MM.1S (cell line): ENCODE results near the gene CHST11.

Experiments used
- DNase-seq: peaks from one replicate; pipeline ENCODE4 v3.0.0-alpha.2; 2015
- H2AFZ ChIP-seq: fragments of 300-600 bp; sonication (generic); 2 replicates; pipeline ENCODE4 v1.6.0; 2016; ENCODE audit warnings: antibody characterized with exemption, low read length
- H3F3A ChIP-seq: fragments of 300-600 bp; sonication (generic); 2 replicates; pipeline ENCODE4 v1.6.1; 2016; ENCODE audit warnings: mild to moderate bottlenecking, antibody characterized with exemption, low read length, moderate library complexity, mixed read lengths; ENCODE audit not compliant: insufficient read depth
- H3K27ac ChIP-seq: fragments of 300-600 bp; sonication (generic); 2 replicates; pipeline ENCODE4 v1.5.1; 2016; ENCODE audit warnings: mild to moderate bottlenecking, low read length
- H3K27me3 ChIP-seq: fragments of 300-600 bp; sonication (generic); replicated peaks from 2 replicates; pipeline ENCODE4 v1.6.0; 2016; ENCODE audit warnings: low read length; ENCODE audit not compliant: insufficient read depth
- H3K36me3 ChIP-seq: fragments of 300-600 bp; sonication (generic); replicated peaks from 2 replicates; pipeline ENCODE4 v1.6.1; 2016; ENCODE audit warnings: mild to moderate bottlenecking, low read length, mixed read lengths; ENCODE audit not compliant: insufficient read depth
- H3K4me1 ChIP-seq: fragments of 300-600 bp; sonication (generic); 2 replicates; pipeline ENCODE4 v1.6.1; 2016; ENCODE audit warnings: low read length, mixed read lengths
- H3K4me2 ChIP-seq: fragments of 300-600 bp; sonication (generic); 2 replicates; pipeline ENCODE4 v1.6.0; 2016; ENCODE audit warnings: low read depth, low read length
- H3K4me3 ChIP-seq: fragments of 300-600 bp; sonication (generic); 2 replicates; pipeline ENCODE4 v1.5.1; 2016; ENCODE audit warnings: low read length, mixed read lengths
- H3K79me2 ChIP-seq: fragments of 300-600 bp; sonication (generic); 2 replicates; pipeline ENCODE4 v1.6.1; 2016; ENCODE audit warnings: mixed run types, low read length, mixed read lengths
- H3K9ac ChIP-seq: fragments of 300-600 bp; sonication (generic); 2 replicates; pipeline ENCODE4 v1.6.1; 2016; ENCODE audit warnings: low read length, mixed read lengths
- H3K9me2 ChIP-seq: fragments of 300-600 bp; sonication (generic); replicated peaks from 2 replicates; pipeline ENCODE4 v1.6.1; 2016; ENCODE audit warnings: mild to moderate bottlenecking, low read length, mixed read lengths; ENCODE audit not compliant: insufficient read depth
- H3K9me3 ChIP-seq: fragments of 300-600 bp; sonication (generic); replicated peaks from 2 replicates; pipeline ENCODE4 v1.6.1; 2016; ENCODE audit warnings: mild to moderate bottlenecking, low read length, mixed read lengths; ENCODE audit not compliant: insufficient read depth
- H4K20me1 ChIP-seq: fragments of 300-600 bp; sonication (generic); 2 replicates; pipeline ENCODE4 v1.6.1; 2016; ENCODE audit warnings: mild to moderate bottlenecking, low read length, moderate library complexity, mixed read lengths; ENCODE audit not compliant: insufficient read depth
- EZH2 ChIP-seq: fragments of 300-600 bp; sonication (generic); optimal IDR thresholded peaks from 2 replicates; pipeline ENCODE3; 2017; ENCODE audit warnings: low read depth, mild to moderate bottlenecking, antibody characterized with exemption, low read length, mixed read lengths
- EZH2phosphoT487 ChIP-seq: fragments of 300-600 bp; sonication (generic); IDR thresholded peaks from 2 replicates; pipeline ENCODE4 v1.6.1; 2018; ENCODE audit warnings: antibody characterized with exemption, low read length
- TF ChIP-seq, protein P1 (sequence below): fragments of 300-600 bp; sonication (generic); IDR thresholded peaks from 2 replicates; pipeline ENCODE4 v1.5.1; 2016; ENCODE audit warnings: antibody characterized with exemption, low read length, mixed read lengths

Gene CHST11

GRCh38 chr12:104423809-104424208 is 32.9 kb upstream of the CHST11 start:
- H3K4me3 ChIP-seq, result no peak overlapping the region
- H4K20me1 ChIP-seq, result no peaks in the 10 kb centered on the region
- no peaks in the 10 kb centered on the region for H3K4me1 ChIP-seq
- H3K9ac ChIP-seq, result no peak overlapping the region
- H2AFZ ChIP-seq, result no peak overlapping the region
- H3F3A ChIP-seq, result no peaks in the 10 kb centered on the region
- no peaks in the 10 kb centered on the region for H3K79me2 ChIP-seq
- no peak overlapping the region for H3K27ac ChIP-seq
- H3K9me2 ChIP-seq, result no peaks in the 10 kb centered on the region
- H3K4me2 ChIP-seq, result no peak overlapping the region
- H3K9me3 ChIP-seq, result no peaks in the 10 kb centered on the region
- H3K27me3 ChIP-seq, result no peaks in the 10 kb centered on the region
- DNase-seq, result no peak
- TF ChIP-seq EZH2phosphoT487 (no peak), EZH2 (no peak)
- TF ChIP-seq, protein P1, sequence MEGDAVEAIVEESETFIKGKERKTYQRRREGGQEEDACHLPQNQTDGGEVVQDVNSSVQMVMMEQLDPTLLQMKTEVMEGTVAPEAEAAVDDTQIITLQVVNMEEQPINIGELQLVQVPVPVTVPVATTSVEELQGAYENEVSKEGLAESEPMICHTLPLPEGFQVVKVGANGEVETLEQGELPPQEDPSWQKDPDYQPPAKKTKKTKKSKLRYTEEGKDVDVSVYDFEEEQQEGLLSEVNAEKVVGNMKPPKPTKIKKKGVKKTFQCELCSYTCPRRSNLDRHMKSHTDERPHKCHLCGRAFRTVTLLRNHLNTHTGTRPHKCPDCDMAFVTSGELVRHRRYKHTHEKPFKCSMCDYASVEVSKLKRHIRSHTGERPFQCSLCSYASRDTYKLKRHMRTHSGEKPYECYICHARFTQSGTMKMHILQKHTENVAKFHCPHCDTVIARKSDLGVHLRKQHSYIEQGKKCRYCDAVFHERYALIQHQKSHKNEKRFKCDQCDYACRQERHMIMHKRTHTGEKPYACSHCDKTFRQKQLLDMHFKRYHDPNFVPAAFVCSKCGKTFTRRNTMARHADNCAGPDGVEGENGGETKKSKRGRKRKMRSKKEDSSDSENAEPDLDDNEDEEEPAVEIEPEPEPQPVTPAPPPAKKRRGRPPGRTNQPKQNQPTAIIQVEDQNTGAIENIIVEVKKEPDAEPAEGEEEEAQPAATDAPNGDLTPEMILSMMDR, result no peak
- H3K36me3 ChIP-seq, result no peaks in the 10 kb centered on the region

DNA sequence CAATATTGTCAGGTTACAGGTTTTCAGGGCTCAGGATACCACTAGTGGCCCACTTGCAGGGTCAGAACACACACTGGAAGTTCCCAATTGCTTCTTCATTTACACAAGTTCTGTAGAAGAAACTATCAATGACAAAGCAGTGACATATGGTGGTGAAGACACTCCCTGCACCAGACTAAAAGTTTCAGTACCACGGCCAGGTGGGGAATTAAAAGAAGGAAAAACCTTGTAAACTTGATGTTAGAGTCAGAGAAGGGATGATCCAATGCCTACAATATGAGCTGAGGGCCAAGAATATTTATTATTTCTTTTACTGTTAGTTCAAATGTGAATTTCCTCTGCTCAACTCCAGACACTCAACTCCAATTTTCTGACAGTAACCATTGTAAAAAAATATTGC is 31.8 kb upstream of the CHST11 start:
- H3K9ac ChIP-seq, result no peak overlapping the region
- no peak for DNase-seq
- no peaks in the 10 kb centered on the region for H3K9me3 ChIP-seq
- no peaks in the 10 kb centered on the region for H3K79me2 ChIP-seq
- H2AFZ ChIP-seq, result no peak overlapping the region
- no peaks in the 10 kb centered on the region for H3K36me3 ChIP-seq
- no peak overlapping the region for H3K4me3 ChIP-seq
- no peaks in the 10 kb centered on the region for H3K9me2 ChIP-seq
- no peaks in the 10 kb centered on the region for H3F3A ChIP-seq
- no peak overlapping the region for H3K4me2 ChIP-seq
- TF ChIP-seq EZH2, result no peak
- TF ChIP-seq, protein P1, result no peak
- no peak for TF ChIP-seq EZH2phosphoT487
- H4K20me1 ChIP-seq, result no peaks in the 10 kb centered on the region
- no peaks in the 10 kb centered on the region for H3K4me1 ChIP-seq
- no peak overlapping the region for H3K27ac ChIP-seq
- no peaks in the 10 kb centered on the region for H3K27me3 ChIP-seq

DNA sequence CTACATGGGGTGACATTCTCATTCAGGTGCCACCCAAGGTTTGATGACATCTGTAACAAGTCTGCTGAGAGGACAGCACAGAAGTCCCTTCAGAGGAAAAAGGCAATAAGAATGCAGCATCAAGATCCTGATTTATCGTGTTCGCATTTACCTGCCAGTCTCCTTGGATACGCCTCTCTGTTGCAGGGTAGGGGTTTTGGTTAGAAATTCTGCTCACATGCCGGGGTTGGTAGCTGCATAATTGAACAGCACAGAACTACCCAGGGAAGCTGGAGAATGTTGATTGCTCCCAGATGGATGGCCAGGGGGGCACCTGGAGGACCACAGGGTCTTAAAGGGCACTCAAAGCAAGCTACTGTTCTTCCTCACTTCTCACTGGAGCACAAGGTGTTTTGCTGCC is 31.1 kb upstream of the CHST11 start:
- H3K9ac ChIP-seq, result no peak overlapping the region
- no peaks in the 10 kb centered on the region for H3K27me3 ChIP-seq
- no peaks in the 10 kb centered on the region for H3F3A ChIP-seq
- TF ChIP-seq, protein P1, result no peak
- no peak for TF ChIP-seq EZH2
- TF ChIP-seq EZH2phosphoT487, result no peak
- H3K27ac ChIP-seq, result no peak overlapping the region
- no peaks in the 10 kb centered on the region for H3K9me2 ChIP-seq
- no peaks in the 10 kb centered on the region for H3K9me3 ChIP-seq
- no peaks in the 10 kb centered on the region for H4K20me1 ChIP-seq
- H3K4me1 ChIP-seq, result no peaks in the 10 kb centered on the region
- no peak overlapping the region for H2AFZ ChIP-seq
- H3K4me3 ChIP-seq, result no peak overlapping the region
- no peaks in the 10 kb centered on the region for H3K79me2 ChIP-seq
- no peak for DNase-seq
- no peaks in the 10 kb centered on the region for H3K36me3 ChIP-seq
- H3K4me2 ChIP-seq, result no peak overlapping the region
